MM.1S (cell line): Measurements from ENCODE around the gene JCHAIN.

Source experiments
- CTCF ChIP-seq: fragments of 300-600 bp; sonication (generic); IDR thresholded peaks from 2 replicates; pipeline ENCODE4 v1.5.1; 2016; ENCODE audit warnings: antibody characterized with exemption, low read length, mixed read lengths
- EZH2 ChIP-seq: fragments of 300-600 bp; sonication (generic); optimal IDR thresholded peaks from 2 replicates; pipeline ENCODE3; 2017; ENCODE audit warnings: low read depth, mild to moderate bottlenecking, antibody characterized with exemption, low read length, mixed read lengths

GRCh38 chr4:70637239-70637913, 28.9 kb downstream of the JCHAIN start:
- TF ChIP-seq CTCF (no peak), EZH2 (no peak)
